ENCODE measurements around the gene ZNF503.

ZNF503 gene

DNA sequence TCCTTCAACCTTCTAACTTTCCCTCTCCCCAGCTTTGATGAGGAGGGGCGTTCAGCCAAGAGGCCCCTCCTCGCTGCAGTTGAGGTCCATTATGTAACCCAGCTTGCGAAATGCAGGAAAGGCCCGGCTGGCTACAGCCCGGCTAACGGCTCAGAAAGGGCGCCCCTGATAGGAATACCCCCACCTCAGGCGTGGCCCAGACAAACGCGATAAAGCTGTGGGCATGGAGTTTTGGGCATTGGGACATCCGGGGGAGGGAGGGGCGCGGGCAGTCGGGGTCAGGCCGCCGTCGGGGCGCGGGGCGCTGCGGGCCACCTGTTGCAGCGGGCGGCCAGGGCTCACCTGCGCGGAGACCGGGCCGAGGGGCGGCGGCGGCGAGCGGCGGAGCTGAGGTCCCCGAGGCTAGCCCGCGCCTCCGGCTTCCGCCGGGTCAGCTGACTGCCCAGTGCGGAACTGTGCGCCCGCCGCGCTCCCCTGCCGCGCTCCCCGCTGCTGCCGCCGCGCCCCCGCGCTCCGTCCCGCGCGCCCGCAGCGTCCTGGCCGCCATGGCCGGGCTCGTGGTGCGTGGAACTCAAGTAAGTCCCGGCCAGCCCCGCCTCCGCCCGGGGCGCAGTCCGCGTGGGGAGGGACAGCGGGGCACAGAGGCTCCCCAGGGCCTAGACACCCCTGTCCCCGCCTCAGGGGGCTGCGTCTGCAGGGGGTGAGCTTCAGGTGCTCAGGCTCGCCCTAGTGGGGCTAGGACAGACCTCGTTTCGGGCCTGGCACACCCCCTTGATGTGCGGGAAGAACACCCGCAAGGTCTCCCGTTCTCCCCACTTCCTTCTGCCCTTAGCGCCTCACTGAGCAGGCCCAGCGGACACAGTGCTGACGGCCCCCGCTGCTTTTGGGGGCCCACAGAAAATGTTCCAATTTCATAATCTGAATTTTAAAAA is 29.9 kb upstream of the ZNF503 start, which contains the start of gene LRMDA:
Gene LRMDA, plus strand, starts transcription at position 445 of the 932 bp plus-strand sequence.
- TF ChIP-seq, protein P1, sequence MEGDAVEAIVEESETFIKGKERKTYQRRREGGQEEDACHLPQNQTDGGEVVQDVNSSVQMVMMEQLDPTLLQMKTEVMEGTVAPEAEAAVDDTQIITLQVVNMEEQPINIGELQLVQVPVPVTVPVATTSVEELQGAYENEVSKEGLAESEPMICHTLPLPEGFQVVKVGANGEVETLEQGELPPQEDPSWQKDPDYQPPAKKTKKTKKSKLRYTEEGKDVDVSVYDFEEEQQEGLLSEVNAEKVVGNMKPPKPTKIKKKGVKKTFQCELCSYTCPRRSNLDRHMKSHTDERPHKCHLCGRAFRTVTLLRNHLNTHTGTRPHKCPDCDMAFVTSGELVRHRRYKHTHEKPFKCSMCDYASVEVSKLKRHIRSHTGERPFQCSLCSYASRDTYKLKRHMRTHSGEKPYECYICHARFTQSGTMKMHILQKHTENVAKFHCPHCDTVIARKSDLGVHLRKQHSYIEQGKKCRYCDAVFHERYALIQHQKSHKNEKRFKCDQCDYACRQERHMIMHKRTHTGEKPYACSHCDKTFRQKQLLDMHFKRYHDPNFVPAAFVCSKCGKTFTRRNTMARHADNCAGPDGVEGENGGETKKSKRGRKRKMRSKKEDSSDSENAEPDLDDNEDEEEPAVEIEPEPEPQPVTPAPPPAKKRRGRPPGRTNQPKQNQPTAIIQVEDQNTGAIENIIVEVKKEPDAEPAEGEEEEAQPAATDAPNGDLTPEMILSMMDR (conservative IDR thresholded peaks at IDR 0.05), result no peak
- no peak for TF ChIP-seq ZFX (IDR thresholded peaks at IDR 0.05)
- H3K27ac ChIP-seq, result no peak within 1 kb of the TSS

DNA sequence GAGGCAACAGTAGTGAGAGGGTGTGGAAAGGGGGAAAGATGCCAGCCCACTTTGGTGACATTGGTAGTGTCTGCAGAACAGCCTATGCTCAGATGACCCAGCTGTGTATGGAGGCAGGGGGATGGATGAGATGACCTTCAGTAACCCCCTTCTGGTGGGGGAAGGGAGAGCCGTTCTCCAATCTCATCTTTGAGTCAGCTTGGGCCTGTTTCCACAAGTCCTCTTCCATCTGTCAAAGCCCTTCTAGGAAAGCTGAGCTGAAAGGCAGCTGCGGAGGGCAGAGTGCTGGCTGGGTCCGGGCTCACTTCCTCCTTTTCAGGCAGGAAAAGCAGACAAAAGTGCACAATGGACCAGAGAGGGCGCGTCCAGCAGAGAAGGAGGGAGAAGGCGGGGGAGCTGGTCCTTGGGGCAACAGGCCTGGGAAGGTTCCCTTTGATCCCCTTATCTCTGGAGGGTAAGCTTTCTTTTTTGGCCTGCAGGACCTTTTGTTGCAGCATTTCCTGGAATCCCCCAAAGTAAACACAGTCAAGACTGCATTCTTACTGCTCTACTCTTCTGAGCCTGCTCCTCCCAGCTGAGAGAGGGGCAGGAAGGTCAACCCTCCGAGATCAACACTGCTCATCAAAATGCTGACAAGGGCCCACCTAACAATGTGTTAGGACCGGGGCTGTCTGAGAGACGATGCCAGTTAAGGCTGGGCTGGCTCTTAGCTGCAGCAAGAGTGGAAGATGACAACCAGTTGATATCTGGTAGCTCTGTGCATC is 28.6 kb upstream of the ZNF503 start:
- TF ChIP-seq ZFX (IDR thresholded peaks at IDR 0.05), result no peak
- TF ChIP-seq, protein P1 (conservative IDR thresholded peaks at IDR 0.05), result no peak
- no peak overlapping the region for H3K27ac ChIP-seq

DNA sequence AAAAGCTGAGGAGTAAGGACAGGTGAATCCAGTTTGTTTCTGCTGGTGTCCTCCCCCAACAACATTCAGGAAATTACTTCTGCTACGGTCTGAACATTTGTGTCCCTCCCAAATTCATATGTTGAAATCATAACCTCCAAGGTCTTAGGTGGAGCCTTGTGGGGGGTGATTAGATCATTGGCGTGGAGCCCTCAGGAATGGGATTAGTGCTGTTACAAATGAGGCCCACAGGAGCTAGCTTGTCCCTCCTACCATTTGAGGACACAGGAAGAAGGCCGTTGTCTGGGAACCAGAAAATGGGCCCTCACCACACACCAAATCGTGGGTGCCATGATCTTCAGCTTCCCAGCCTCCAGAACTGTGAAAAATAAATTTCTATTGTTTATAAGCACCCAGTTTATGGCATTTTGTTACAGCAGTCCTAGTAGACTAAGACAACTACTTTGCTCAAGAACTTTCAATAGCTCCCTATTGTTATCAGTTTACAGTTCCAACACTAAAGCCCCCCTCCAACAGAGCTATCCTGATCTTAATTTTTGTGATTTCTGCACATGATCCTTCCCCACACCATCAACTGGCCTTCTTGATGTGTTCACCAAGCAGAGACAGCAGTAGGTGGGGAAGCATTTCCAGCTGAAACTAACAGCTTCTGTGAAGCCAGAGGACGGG is 27.7 kb upstream of the ZNF503 start:
- no peak overlapping the region for H3K27ac ChIP-seq
- TF ChIP-seq ZFX (IDR thresholded peaks at IDR 0.05), result no peak
- TF ChIP-seq, protein P1 (conservative IDR thresholded peaks at IDR 0.05), result no peak

DNA sequence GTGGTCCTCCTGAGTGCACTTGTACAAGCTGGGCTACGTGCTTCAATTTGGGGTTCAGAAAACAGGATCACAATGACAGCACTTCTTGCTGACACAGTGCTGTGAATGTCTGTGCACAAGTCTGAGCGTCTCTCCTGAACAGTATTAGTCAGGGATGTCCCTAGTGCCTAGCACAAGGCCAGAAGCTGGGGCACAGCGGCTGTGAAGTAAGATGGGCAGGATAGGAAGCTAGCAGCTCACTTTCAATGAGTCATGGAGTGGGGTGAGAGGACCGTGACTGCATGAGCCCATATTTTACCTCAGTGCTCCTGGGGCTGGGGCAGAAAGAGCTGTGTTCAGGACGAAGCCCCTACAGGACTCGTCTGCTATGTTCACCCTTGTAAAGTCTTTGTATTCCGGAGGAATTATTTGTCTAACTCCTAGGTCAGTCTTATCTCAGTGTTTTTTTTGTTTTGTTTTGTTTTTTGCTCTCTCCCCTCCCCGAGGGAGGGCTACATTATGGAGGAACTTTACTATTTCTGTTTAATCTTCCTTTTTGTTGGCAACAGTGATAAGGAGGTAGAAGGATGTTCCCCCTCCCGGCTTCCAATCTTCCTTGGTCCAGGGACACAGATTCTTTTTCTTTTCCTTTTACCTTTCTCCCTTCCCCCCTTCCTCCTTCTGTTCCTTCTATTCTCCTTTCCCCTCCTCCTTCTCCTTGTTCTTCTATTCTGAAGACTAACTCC is 27.0 kb upstream of the ZNF503 start:
- no peak overlapping the region for H3K27ac ChIP-seq
- TF ChIP-seq, protein P1 (conservative IDR thresholded peaks at IDR 0.05), result no peak
- TF ChIP-seq ZFX (IDR thresholded peaks at IDR 0.05), result no peak

DNA sequence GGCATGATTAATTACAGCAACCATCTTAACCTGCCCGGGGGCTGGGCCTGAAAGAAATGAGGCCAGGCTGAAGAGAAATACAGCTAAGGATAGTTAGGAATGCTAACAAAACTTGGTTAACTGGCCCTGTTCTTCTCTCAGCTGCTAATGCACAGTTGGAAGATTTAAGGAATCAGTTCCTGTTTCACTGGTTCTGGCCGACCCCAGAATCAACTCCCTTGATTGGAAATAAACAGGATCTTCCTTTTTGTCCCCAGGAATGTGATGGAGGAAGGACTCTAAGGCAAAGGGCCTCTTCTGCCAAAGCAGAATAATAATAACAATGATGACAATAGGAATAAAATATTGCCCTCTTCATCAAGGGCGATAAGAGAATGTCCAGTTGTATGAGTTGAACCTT is 26.4 kb upstream of the ZNF503 start:
- H3K27ac ChIP-seq, result no peak overlapping the region
- TF ChIP-seq, protein P1 (conservative IDR thresholded peaks at IDR 0.05), result no peak
- no peak for TF ChIP-seq ZFX (IDR thresholded peaks at IDR 0.05)

DNA sequence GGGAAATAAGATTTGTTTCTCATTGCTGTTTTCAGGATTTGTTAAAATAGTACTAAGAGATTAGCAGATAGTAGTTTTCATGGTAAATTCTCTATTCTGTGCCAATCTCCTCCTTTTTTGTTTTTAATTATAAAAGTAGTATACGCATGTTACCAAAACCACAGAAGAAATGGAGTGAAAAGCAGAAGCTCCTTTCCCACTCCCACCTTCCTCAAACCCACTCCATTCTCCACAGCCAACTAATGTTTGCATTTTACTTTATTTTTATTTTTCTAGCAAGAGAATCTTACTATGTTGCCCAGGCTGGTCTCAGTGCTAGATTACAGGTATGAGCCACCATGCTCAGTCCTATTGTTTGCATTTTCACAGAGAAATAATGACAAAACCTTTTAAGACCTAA is 25.3 kb upstream of the ZNF503 start:
- TF ChIP-seq ZFX (IDR thresholded peaks at IDR 0.05), result no peak
- TF ChIP-seq, protein P1 (conservative IDR thresholded peaks at IDR 0.05), result no peak
- no peak overlapping the region for H3K27ac ChIP-seq

All from C4-2B (cell line).